Erythroblast (primary cell): ENCODE data around the gene CACNA1G.

ENCODE experiments used
- GATA1 ChIP-seq: IDR thresholded peaks from 2 replicates; pipeline ENCODE4 v1.6.1; 2011; ENCODE audit warnings: low read depth, mild to moderate bottlenecking, control low read depth, low read length, moderate library complexity
- POLR2A ChIP-seq: IDR thresholded peaks from 2 replicates; pipeline ENCODE4 v1.6.1; 2011; ENCODE audit warnings: mild to moderate bottlenecking, low read length

- no peak for TF ChIP-seq POLR2A
- TF ChIP-seq GATA1, result no peak
Observed at GRCh38 chr17:50630524-50631194, 70.1 kb downstream of the CACNA1G start.
